Subcutaneous adipose tissue (tissue), 4 donors: ENCODE results near the gene YTHDC1. TPM values are rescaled to one million over a fixed set of nuclear protein-coding genes. Genes with fewer than 3 reads are reported as not detected.

Experiments used
- small RNA-seq: library from RNA; depleted of rRNA; stranded (forward); fragments of <200 nt; gene quantifications from one replicate; pipeline ENCODE3, GENCODE V24; 2016
- total RNA-seq, 4 donors: library from RNA; depleted of rRNA; stranded (reverse); fragments of >200 nt; gene quantifications; one replicate each; pipeline ENCODE4 v1.1.0, GENCODE V29; 2016
- TF ChIP-seq, protein P1 (sequence below): fragments of 450-650 bp; IDR thresholded peaks from one replicate; pipeline ENCODE4 v1.5.1; 2016; ENCODE audit warnings: low read depth, mild to moderate bottlenecking, control low read depth, antibody characterized with exemption, moderate library complexity

YTHDC1 gene
- total RNA-seq, 4 donors from 2014 or later, result 58.8 to 80.3 (median 74.5) TPM

DNA sequence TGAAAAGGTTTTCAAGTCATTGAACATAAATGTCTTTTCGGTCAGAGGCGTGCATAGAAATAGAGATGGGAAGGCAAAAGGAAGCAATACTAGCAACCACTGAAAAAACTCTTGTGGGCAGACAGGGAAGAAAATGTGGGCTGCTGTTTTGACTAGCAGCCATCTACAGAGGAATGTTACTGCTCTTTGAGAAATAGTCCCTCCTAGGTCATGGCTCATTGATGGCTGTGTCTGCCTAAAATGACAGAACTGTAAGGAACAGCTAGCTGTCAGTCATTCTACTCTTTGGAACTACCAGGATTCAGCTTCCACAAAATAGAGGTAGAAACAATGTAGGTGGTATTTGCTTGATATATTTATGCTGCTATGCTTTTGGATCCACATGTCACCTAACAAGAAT, 77.5 kb downstream of the YTHDC1 start:
- TF ChIP-seq, protein P1, sequence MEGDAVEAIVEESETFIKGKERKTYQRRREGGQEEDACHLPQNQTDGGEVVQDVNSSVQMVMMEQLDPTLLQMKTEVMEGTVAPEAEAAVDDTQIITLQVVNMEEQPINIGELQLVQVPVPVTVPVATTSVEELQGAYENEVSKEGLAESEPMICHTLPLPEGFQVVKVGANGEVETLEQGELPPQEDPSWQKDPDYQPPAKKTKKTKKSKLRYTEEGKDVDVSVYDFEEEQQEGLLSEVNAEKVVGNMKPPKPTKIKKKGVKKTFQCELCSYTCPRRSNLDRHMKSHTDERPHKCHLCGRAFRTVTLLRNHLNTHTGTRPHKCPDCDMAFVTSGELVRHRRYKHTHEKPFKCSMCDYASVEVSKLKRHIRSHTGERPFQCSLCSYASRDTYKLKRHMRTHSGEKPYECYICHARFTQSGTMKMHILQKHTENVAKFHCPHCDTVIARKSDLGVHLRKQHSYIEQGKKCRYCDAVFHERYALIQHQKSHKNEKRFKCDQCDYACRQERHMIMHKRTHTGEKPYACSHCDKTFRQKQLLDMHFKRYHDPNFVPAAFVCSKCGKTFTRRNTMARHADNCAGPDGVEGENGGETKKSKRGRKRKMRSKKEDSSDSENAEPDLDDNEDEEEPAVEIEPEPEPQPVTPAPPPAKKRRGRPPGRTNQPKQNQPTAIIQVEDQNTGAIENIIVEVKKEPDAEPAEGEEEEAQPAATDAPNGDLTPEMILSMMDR, result no peak

DNA sequence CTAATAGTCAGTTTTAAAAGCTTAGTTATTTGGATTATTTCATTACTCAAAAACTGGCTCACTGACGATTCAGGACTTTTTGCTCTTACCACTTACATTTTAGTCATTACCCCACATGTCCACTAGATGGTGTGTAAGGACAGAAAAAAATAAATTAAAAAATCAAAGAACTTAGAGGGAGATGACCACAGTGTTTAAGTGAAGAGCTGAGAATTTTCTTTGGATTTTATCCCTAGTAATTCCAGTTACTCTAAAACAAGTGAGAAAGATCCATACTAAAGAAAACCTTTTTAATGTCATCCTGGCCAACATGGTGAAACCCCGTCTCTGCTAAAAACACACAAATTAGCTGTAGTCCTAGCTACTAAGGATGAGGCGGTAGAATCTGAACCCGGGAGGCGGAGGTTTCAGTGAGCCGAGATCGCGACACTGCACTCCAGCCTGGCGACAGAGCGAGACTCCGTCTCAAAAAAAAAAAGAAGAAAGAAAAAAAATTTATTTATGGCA, 78.0 kb downstream of the YTHDC1 start:
- TF ChIP-seq, protein P1, result no peak

DNA sequence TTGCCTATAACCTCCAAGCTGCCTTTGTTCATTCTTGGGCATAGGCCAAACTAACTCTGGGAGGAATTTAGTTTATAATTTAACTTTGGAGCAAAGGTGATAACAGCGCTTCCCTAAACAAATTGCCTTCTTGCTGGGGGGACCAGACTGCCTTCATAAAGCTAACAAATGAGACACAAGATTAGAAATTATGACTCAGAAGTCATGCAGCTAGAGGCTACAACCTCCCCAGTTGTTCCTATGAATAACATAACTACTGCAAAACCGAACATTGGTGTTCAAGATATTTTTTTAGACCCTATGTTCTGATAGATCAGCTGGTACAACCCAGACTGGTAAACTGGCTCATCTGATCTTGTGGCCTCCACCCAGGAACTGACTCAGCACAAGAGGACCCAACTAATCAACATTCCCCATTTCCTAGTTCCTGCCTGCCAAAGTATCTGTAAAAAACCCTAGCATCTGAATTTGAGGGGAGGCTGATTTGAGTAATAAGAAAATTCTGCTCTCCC, 82.4 kb downstream of the YTHDC1 start:
- TF ChIP-seq, protein P1, result no peak

DNA sequence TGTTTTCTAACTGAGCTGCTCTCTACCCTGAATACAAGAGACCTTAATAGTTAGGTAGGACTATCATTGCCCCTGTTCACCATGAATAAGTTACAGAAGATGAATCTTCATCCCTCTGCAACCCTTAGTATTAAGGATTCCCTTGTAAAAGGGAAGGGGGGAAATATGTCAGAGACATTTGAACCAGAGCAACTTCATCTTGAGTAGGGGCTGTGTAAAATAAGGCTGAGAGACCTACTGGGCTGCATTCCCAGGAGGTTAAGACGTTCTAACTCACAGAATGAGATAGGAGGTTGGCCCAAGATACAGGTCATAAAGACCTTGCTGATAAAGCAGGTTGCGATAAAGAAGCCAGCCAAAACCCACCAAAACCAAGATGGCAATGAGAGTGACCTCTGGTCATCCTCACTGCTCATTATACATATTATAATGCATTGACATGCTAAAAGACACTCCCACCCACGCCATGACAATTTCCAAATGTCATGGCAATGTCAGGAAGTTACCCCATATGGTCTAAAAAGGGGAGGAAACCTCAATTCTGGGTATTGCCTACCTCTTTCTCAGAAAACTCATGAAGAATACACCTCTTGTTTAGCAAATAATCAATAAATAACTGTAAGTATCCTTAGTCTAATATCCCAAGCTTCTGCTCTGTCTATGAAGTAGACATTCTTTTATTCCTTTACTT, 84.9 kb downstream of the YTHDC1 start:
- TF ChIP-seq, protein P1, result no peak

Small RNA genes lying within 50 kb of the gene (small RNA-seq; reads per million reads assigned to genes)
- not detected for gene MT2P1

Other genes with a start within 250 kb of the YTHDC1 start
- gene TMPRSS11F, start 220.2 kb downstream of the YTHDC1 start, total RNA-seq, result under 1 TPM in 1 of 4 donors, not detected in 3; 0.17 TPM
- gene TMPRSS11B, start 104.4 kb downstream of the YTHDC1 start, total RNA-seq, result not detected
- gene TMPRSS11E, start 97.4 kb upstream of the YTHDC1 start, total RNA-seq, result not detected
- under 1 TPM in 2 of 4 donors, not detected in 2; 0.33 to 0.34 TPM for gene UGT2B17, start 226.2 kb upstream of the YTHDC1 start, total RNA-seq